Epithelial cell of proximal tubule (primary cell): ENCODE measurements around the gene ADARB1. TPM values are rescaled to one million over a fixed set of nuclear protein-coding genes. Genes with fewer than 3 reads are reported as not detected.

Experiments
- DNase-seq: peaks from one replicate; pipeline ENCODE4 v3.0.0-alpha.2; 2011; ENCODE audit warnings: low read depth
- H3K4me3 ChIP-seq: 2 replicates; pipeline ENCODE4 v1.5.1; 2011; ENCODE audit warnings: low read depth, mild to moderate bottlenecking, low read length
- CTCF ChIP-seq: conservative IDR thresholded peaks from 2 replicates; pipeline ENCODE4 v1.5.1; 2012; ENCODE audit warnings: low read depth, mild to moderate bottlenecking, low read length
- total RNA-seq: library from RNA; depleted of rRNA; stranded (reverse); fragments of >200 nt; gene quantifications from 2 replicates; pipeline ENCODE4 v1.2.3, GENCODE V29; 2015

The ADARB1 gene
- total RNA-seq, 1 donor from 2014 or later: 2.2 TPM

DNA sequence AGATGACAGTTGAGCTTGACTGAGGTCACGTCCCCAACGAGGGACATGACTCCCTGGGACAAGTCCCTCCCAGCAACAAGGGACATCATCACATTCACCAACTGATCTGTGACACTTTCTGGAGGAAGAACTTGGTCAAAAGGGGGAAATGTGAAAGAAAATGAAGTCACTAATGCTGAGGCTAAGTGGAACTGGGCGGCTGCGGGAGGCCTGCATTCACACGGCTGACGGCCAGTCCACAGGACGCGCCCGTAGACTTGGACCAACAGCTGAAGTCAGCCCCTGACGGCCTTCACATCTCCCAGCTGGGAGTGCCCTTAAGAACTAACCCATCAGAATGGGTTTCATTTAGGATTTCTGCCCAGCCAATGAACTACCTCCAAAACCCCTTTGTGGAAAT lies 186.7 kb downstream of the ADARB1 start:
- no peak for TF ChIP-seq CTCF
- no peak overlapping the region for H3K4me3 ChIP-seq
- DNase-seq: no peak

- DNase-seq: no peak
- no peak overlapping the region for H3K4me3 ChIP-seq
- TF ChIP-seq CTCF: no peak
Observed at GRCh38 chr21:45262041-45262581, 187.7 kb downstream of the ADARB1 start.

- no peak for DNase-seq
- no peak for TF ChIP-seq CTCF
- no peak overlapping the region for H3K4me3 ChIP-seq
Observed at GRCh38 chr21:45262616-45263015, 188.2 kb downstream of the ADARB1 start.

DNA sequence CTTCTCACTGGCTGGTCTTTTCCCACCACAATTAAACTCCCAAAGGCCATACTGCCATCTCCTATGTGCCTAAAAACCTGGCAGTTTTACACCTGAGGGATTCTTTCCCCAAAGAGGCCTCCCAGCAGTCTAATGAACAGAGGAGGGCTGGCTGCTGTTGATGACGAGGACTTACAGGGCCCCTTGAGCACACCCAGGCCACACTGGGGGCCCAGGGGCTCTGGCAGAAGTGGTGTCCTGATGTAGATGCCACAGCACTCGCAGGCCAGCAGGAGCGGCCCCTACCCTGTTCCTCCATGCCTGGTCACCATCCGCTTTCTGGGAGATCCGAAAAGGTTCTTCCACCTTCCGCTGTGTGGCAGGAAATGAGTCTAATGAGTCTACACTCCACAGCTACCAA lies 189.2 kb downstream of the ADARB1 start:
- no peak overlapping the region for H3K4me3 ChIP-seq
- no peak for TF ChIP-seq CTCF
- DNase-seq: no peak

DNA sequence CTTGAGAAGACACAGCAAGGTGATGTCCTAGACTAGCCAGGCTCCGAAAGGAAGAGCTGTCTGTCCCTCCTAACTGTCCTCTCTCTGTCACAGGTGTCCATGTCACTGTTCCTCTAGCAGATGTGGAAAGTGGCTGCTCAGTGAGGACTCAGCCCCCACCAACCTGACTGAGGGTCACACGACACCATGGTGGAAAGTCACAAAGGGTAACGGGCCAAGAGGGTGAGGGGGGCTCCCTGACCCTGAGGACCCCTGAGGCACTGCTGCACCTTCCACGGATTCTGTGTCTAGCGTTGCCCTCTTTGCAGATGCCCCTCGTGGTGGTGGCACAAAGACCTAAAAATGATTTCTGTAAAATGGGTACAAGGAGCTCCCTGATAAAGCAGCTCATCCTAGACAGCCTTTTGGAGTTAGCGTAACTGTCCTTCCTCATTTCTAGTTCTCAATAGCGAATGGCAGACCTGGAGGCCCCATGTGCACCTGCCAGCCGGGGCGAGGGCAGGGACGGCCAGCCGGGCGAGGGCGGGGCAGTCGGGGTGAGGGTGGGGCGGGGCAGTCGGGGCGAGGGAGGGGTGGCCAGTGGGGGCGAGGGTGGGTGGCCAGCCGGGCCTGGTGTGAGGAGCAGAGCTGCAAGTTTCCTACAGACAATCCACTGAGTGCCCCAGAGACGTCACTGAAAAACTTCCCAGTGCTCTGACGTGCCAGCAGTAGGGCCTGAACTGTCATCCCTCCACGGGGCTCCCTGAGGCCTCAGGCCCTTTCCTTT lies 189.9 kb downstream of the ADARB1 start:
- no peak overlapping the region for H3K4me3 ChIP-seq
- DNase-seq: no peak
- TF ChIP-seq CTCF: no peak

DNA sequence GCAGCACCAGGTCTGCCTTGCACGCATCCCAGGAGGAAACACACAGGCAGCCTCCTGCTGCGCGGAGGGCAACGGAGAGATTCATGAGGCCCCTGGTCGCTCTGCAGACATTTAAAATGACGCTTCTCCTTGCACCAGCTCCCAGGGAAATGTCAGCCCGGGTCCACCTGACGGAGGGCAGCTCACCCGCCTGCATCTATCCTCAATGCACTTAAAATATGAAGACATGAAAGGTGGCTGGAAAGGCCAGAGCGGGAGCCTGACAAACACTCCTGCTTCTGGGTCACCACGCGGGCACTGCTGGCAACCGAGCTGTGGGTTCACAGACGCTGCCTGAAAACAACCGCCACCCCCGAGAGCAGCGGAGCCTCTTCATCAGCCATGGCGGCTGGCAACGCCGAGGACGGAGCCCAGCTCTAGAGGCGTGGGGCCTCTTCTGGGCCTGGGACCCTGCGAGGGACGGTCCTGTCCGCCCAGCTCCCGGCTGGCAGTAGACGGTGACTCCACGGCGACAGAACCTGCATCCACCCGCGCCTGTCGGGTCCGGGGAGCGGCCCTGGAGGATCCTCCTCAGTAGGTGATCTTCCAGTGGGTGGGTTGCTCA lies 190.6 kb downstream of the ADARB1 start:
- no peak for DNase-seq
- TF ChIP-seq CTCF: no peak
- H3K4me3 ChIP-seq: no peak overlapping the region
